Hepatocyte (in vitro differentiated cells): ENCODE data around the gene SELENOV. TPM values are rescaled to one million over a fixed set of nuclear protein-coding genes. Genes with fewer than 3 reads are reported as not detected.

ENCODE experiments used
- DNase-seq: peaks from one replicate; pipeline ENCODE4 v3.0.0-alpha.2; 2016; ENCODE audit warnings: low spot score
- H2AFZ ChIP-seq: fragments of 200-600 bp; sonication (generic); 2 replicates; pipeline ENCODE4 v1.6.0; 2016; ENCODE audit warnings: antibody characterized with exemption, mild to moderate bottlenecking
- H3K27ac ChIP-seq: fragments of 200-600 bp; sonication (generic); 2 replicates; pipeline ENCODE4 v1.5.1; 2016; ENCODE audit warnings: mild to moderate bottlenecking
- H3K27me3 ChIP-seq: fragments of 200-600 bp; sonication (generic); 2 replicates; pipeline ENCODE4 v1.6.1; 2016
- H3K36me3 ChIP-seq: fragments of 200-600 bp; sonication (generic); replicated peaks from 2 replicates; pipeline ENCODE4 v1.5.1; 2016; ENCODE audit warnings: low read depth; ENCODE audit not compliant: insufficient read depth
- H3K4me1 ChIP-seq: fragments of 200-600 bp; sonication (generic); 2 replicates; pipeline ENCODE4 v1.5.1; 2016; ENCODE audit warnings: mild to moderate bottlenecking, moderate library complexity; ENCODE audit not compliant: insufficient read depth
- H3K4me2 ChIP-seq: fragments of 200-600 bp; sonication (generic); 2 replicates; pipeline ENCODE4 v1.6.0; 2016
- H3K4me3 ChIP-seq: fragments of 200-600 bp; sonication (generic); 2 replicates; pipeline ENCODE4 v1.5.1; 2016; ENCODE audit warnings: mild to moderate bottlenecking
- H3K79me2 ChIP-seq: fragments of 200-600 bp; sonication (generic); 2 replicates; pipeline ENCODE4 v1.6.0; 2017; ENCODE audit warnings: mild to moderate bottlenecking
- H3K9me2 ChIP-seq: fragments of 200-600 bp; sonication (generic); replicated peaks from 2 replicates; pipeline ENCODE4 v1.6.0; 2017; ENCODE audit warnings: mild to moderate bottlenecking; ENCODE audit not compliant: insufficient read depth
- H3K9me3 ChIP-seq: fragments of 200-600 bp; sonication (generic); 2 replicates; pipeline ENCODE4 v1.5.1; 2016; ENCODE audit warnings: low read depth, mild to moderate bottlenecking
- H4K20me1 ChIP-seq: fragments of 200-600 bp; sonication (generic); 2 replicates; pipeline ENCODE4 v1.6.0; 2016; ENCODE audit warnings: mild to moderate bottlenecking; ENCODE audit not compliant: insufficient read depth, poor library complexity, severe bottlenecking
- EZH2 ChIP-seq: fragments of 200-600 bp; sonication (generic); IDR thresholded peaks from 2 replicates; pipeline ENCODE4 v1.6.1; 2016; ENCODE audit warnings: antibody characterized with exemption, mild to moderate bottlenecking, borderline replicate concordance
- EZH2phosphoT487 ChIP-seq: fragments of 200-600 bp; sonication (generic); IDR thresholded peaks from one replicate; pipeline ENCODE4 v1.6.1; 2018; ENCODE audit warnings: antibody characterized with exemption, mild to moderate bottlenecking, low read depth, moderate library complexity; ENCODE audit not compliant: unreplicated experiment, severe bottlenecking
- WGBS: methylation state at CpG from one replicate; pipeline ENCODE4 v1.1.6; 2016; ENCODE audit warnings: low lambda C conversion rate; ENCODE audit errors: missing lambda C conversion rate; 5-methylcytosine and 5-hydroxymethylcytosine counted together
- polyA plus RNA-seq: library from polyadenylated mRNA; unstranded; fragments of >200 nt; fragmentation: Nextera tagmentation; extraction: Ambion mirVana; gene quantifications from 2 replicates; pipeline ENCODE4 v1.2.1, GENCODE V29; 2016
- total RNA-seq: library from RNA; depleted of rRNA; stranded (reverse); fragments of >200 nt; gene quantifications from 2 replicates; pipeline ENCODE4 v1.2.3, GENCODE V29; 2014
- TF ChIP-seq, protein P1 (sequence below): fragments of 200-600 bp; sonication (generic); IDR thresholded peaks from 2 replicates; pipeline ENCODE4 v1.5.1; 2016; ENCODE audit warnings: antibody characterized with exemption, mild to moderate bottlenecking; ENCODE audit not compliant: poor library complexity

SELENOV gene
- total and polyA plus RNA-seq, 2 experiments from 2014 or later = 0.50 to 0.98 TPM

DNA sequence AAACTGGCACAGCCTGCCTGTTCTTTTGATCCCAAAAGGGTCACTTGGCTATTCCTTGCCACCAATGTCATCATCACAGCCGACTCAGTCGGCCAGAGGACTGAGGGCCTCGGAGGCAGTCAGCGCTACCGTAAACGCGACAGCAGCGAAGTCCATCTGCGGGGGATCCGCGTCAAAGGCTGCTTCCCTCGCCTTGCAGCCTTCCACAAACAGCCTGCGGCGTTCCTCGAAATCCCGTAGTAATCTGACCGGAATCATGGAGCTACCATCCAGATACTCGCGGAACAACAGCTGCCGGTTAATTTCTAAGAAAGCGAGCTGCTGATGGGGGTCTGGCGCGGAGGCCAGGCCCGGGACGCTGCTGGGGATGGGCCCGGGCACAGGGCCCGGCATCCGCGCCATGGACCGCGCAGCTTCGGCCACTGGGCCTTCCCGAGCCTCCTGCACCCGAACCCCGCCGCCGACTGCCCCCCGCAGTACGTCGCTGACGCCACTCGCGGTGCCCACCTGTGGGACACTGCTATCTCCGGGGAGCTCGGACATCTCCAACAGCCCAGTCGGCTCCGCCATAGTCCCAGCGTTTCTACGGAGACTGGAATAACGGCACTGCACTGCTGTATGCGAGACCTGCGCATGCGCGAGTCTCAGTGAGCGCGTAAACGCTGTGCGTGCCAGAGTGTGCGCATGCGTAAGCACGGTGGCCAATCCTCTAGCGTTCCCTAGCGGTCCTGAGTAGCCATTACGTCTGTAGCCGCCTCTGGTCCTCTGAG, 17.5 kb downstream of the SELENOV start, which contains the start of gene EID2B:
TSS of gene EID2B (minus strand) at position 620 of the 770 bp plus-strand sequence. CDS start at position 570, 50 bp downstream.
- Histone ChIP-seq H3K27ac (peak within 1 kb of the TSS; percentile 27), H3K36me3 (no peaks in the 10 kb centered on the region), H3K79me2 (peaks cover 39% of the 10 kb centered on the region), H4K20me1 (no peaks in the 10 kb centered on the region), H3K27me3 (no peaks in the 10 kb centered on the region), H2AFZ (peak within 1 kb of the TSS; percentile 68), H3K4me1 (no peaks in the 10 kb centered on the region), H3K9me2 (no peaks in the 10 kb centered on the region), H3K4me2 (peak within 1 kb of the TSS; percentile 95), H3K9me3 (no peaks in the 10 kb centered on the region), H3K4me3 (peak within 1 kb of the TSS; percentile 56)
- peak; percentile 99 for DNase-seq
- TF ChIP-seq, protein P1, sequence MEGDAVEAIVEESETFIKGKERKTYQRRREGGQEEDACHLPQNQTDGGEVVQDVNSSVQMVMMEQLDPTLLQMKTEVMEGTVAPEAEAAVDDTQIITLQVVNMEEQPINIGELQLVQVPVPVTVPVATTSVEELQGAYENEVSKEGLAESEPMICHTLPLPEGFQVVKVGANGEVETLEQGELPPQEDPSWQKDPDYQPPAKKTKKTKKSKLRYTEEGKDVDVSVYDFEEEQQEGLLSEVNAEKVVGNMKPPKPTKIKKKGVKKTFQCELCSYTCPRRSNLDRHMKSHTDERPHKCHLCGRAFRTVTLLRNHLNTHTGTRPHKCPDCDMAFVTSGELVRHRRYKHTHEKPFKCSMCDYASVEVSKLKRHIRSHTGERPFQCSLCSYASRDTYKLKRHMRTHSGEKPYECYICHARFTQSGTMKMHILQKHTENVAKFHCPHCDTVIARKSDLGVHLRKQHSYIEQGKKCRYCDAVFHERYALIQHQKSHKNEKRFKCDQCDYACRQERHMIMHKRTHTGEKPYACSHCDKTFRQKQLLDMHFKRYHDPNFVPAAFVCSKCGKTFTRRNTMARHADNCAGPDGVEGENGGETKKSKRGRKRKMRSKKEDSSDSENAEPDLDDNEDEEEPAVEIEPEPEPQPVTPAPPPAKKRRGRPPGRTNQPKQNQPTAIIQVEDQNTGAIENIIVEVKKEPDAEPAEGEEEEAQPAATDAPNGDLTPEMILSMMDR = peak; percentile 82
- TF ChIP-seq EZH2 (no peak), EZH2phosphoT487 (no peak)
- WGBS = under 1% methylated on average over 65 of the region's 65 CpGs

DNA sequence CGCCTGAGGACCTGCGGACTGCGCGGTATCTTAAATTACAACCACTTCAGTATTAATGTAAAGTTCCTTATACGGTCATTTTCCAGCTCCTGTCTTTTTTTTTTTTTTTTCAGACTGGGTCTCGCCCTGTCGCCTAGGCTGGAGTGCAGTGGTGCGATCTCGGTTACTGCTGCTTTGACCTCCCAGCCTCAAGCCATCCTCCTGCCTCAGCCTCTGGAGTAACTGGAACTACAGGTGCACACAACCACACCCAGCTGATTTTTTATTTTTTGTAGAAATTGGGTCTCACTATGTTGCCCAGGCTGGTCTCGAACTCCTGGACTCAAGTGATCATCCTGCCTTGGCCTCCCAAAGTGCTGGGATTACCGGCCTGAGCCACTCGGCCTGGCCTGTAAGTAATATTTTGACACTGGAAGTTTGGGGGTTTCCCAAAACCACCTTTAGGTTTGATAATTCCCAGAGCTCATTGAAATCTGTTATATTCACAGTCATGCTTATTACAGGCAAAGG, 18.1 kb downstream of the SELENOV start:
- H3K4me3 ChIP-seq = no peak overlapping the region
- no peak overlapping the region for H2AFZ ChIP-seq
- no peak overlapping the region for H3K27ac ChIP-seq
- no peaks in the 10 kb centered on the region for H3K9me3 ChIP-seq
- H3K4me1 ChIP-seq = no peaks in the 10 kb centered on the region
- DNase-seq = no peak
- no peaks in the 10 kb centered on the region for H4K20me1 ChIP-seq
- H3K4me2 ChIP-seq = no peak overlapping the region
- peaks cover 45% of the 10 kb centered on the region for H3K79me2 ChIP-seq
- WGBS = 33% methylated on average over 12 of the region's 12 CpGs
- no peaks in the 10 kb centered on the region for H3K9me2 ChIP-seq
- no peaks in the 10 kb centered on the region for H3K27me3 ChIP-seq
- H3K36me3 ChIP-seq = no peaks in the 10 kb centered on the region
- TF ChIP-seq, protein P1 = no peak
- TF ChIP-seq EZH2phosphoT487 (no peak), EZH2 (no peak)

DNA sequence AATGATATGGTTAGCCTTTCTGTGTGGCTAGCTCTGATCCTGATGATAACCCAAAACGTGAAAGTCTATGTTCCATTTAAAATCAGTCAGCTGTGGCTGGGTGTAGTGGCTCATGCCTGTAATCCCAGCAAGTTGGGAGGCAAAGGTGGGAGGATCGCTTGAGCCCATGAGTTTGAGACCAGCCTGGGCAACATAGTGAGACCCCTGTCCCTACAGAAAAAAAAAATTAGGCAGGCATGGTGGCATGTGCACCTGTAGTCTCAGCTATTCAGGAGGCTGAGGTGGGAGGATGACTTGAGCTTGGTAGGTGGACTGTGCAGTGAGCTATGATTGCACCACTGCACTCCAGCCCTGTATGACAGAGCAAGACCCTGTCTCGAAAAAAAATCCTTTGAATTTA, 18.9 kb downstream of the SELENOV start:
- Histone ChIP-seq H4K20me1 (peaks cover 2% of the 10 kb centered on the region), H3K79me2 (peaks cover 52% of the 10 kb centered on the region), H3K4me1 (peaks cover 7% of the 10 kb centered on the region), H3K27ac (no peak overlapping the region), H2AFZ (no peak overlapping the region), H3K9me2 (no peaks in the 10 kb centered on the region), H3K9me3 (no peaks in the 10 kb centered on the region), H3K27me3 (no peaks in the 10 kb centered on the region), H3K4me2 (no peak overlapping the region), H3K4me3 (no peak overlapping the region), H3K36me3 (no peaks in the 10 kb centered on the region)
- 87% methylated on average over 3 of the region's 3 CpGs for WGBS
- no peak for TF ChIP-seq EZH2phosphoT487
- TF ChIP-seq, protein P1 = no peak
- no peak for TF ChIP-seq EZH2
- DNase-seq = no peak
